ENCODE measurements around the gene CPD. TPM values are rescaled to one million over a fixed set of nuclear protein-coding genes. Genes with fewer than 3 reads are reported as not detected.
"Not testable (repeated sequence)": the region's sequence is repeated elsewhere in the genome, so short reads cannot be mapped to it uniquely, and the experiment has no call there.

The CPD gene
- total RNA-seq, 1 donor from 2014 or later = 72.4 TPM

GRCh38 chr17:30413109-30413508, 34.4 kb downstream of the CPD start:
- TF ChIP-seq CTCF (IDR thresholded peaks at IDR 0.05) = no peak
- no peak for DNase-seq (ENCODE audit: extremely low spot score, unreplicated experiment)
- H3K36me3 Mint-ChIP-seq (ENCODE audit: unreplicated experiment) = peaks cover 11% of the 10 kb centered on the region
- H3K4me1 Mint-ChIP-seq (ENCODE audit: unreplicated experiment) = peaks cover 6% of the 10 kb centered on the region
- no peak overlapping the region for H3K4me3 Mint-ChIP-seq (ENCODE audit: unreplicated experiment)
- no peak overlapping the region for H3K27ac Mint-ChIP-seq (ENCODE audit: unreplicated experiment)
- no peaks in the 10 kb centered on the region for H3K27me3 Mint-ChIP-seq (ENCODE audit: unreplicated experiment)
- peaks cover 11% of the 10 kb centered on the region for H3K9me3 Mint-ChIP-seq (ENCODE audit: unreplicated experiment)

- no peak for DNase-seq (ENCODE audit: extremely low spot score, unreplicated experiment)
- H3K4me1 Mint-ChIP-seq (ENCODE audit: unreplicated experiment) = peaks cover 6% of the 10 kb centered on the region
Measured at GRCh38 chr17:30414486-30414885, 35.8 kb downstream of the CPD start.

GRCh38 chr17:30415491-30415890, 36.8 kb downstream of the CPD start:
- DNase-seq (ENCODE audit: extremely low spot score, unreplicated experiment) = no peak
- TF ChIP-seq CTCF (IDR thresholded peaks at IDR 0.05) = no peak
- Mint-ChIP-seq H3K4me1 (ENCODE audit: unreplicated experiment) (peaks cover 6% of the 10 kb centered on the region), H3K27ac (ENCODE audit: unreplicated experiment) (no peak overlapping the region), H3K4me3 (ENCODE audit: unreplicated experiment) (no peak overlapping the region), H3K9me3 (ENCODE audit: unreplicated experiment) (peaks cover 11% of the 10 kb centered on the region), H3K36me3 (ENCODE audit: unreplicated experiment) (peaks cover 10% of the 10 kb centered on the region), H3K27me3 (ENCODE audit: unreplicated experiment) (no peaks in the 10 kb centered on the region)

More at GRCh38 chr17:30414486-30414885, 35.8 kb downstream of the CPD start:
- TF ChIP-seq CTCF (IDR thresholded peaks at IDR 0.05) = no peak
- Mint-ChIP-seq H3K9me3 (ENCODE audit: unreplicated experiment) (peaks cover 11% of the 10 kb centered on the region), H3K4me3 (ENCODE audit: unreplicated experiment) (no peak overlapping the region), H3K36me3 (ENCODE audit: unreplicated experiment) (peaks cover 11% of the 10 kb centered on the region), H3K27ac (ENCODE audit: unreplicated experiment) (no peak overlapping the region), H3K27me3 (ENCODE audit: unreplicated experiment) (no peaks in the 10 kb centered on the region)

GRCh38 chr17:30418070-30418469, 39.3 kb downstream of the CPD start:
- not testable (repeated sequence) for DNase-seq (ENCODE audit: extremely low spot score, unreplicated experiment); H3K27ac Mint-ChIP-seq (ENCODE audit: unreplicated experiment); H3K9me3 Mint-ChIP-seq (ENCODE audit: unreplicated experiment); H3K27me3 Mint-ChIP-seq (ENCODE audit: unreplicated experiment); H3K4me1 Mint-ChIP-seq (ENCODE audit: unreplicated experiment); H3K4me3 Mint-ChIP-seq (ENCODE audit: unreplicated experiment)
- H3K36me3 Mint-ChIP-seq (ENCODE audit: unreplicated experiment) = peaks cover 16% of the 10 kb centered on the region

- H3K27ac Mint-ChIP-seq (ENCODE audit: unreplicated experiment) = no peak overlapping the region
Measured at GRCh38 chr17:30421592-30421991, 42.9 kb downstream of the CPD start.

More at GRCh38 chr17:30421592-30421991, 42.9 kb downstream of the CPD start:
- Mint-ChIP-seq H3K27me3 (ENCODE audit: unreplicated experiment) (no peaks in the 10 kb centered on the region), H3K4me3 (ENCODE audit: unreplicated experiment) (no peak overlapping the region), H3K36me3 (ENCODE audit: unreplicated experiment) (peaks cover 40% of the 10 kb centered on the region), H3K9me3 (ENCODE audit: unreplicated experiment) (no peaks in the 10 kb centered on the region), H3K4me1 (ENCODE audit: unreplicated experiment) (no peaks in the 10 kb centered on the region)
- no peak for TF ChIP-seq CTCF (IDR thresholded peaks at IDR 0.05)
- no peak for DNase-seq (ENCODE audit: extremely low spot score, unreplicated experiment)
